Liver (tissue), 9 donors: ENCODE measurements around the gene PPAN. TPM values are rescaled to one million over a fixed set of nuclear protein-coding genes. Genes with fewer than 3 reads are reported as not detected.

ENCODE experiments used
- DNase-seq: peaks from one replicate; pipeline ENCODE4 v3.0.0-alpha.2; 2017; ENCODE audit warnings: low spot score
- H3K27ac ChIP-seq, 2 donors: one replicate each; pipeline ENCODE4 v1.7.0; 2013; ENCODE audit warnings: inconsistent platforms in 2 of 2, low read length in 2 of 2, control low read depth in 1 of 2, low read depth in 1 of 2, mild to moderate bottlenecking in 1 of 2
- H3K27me3 ChIP-seq, 4 donors: one replicate each; pipeline versions ENCODE4 v1.6.1 to v1.7.0; 2013; ENCODE audit warnings: low read length in 3 of 4, inconsistent platforms in 1 of 4, mild to moderate bottlenecking in 1 of 4, moderate library complexity in 1 of 4; ENCODE audit not compliant: control insufficient read depth in 4 of 4, insufficient read depth in 4 of 4
- H3K36me3 ChIP-seq, 4 donors: one replicate each; pipeline versions ENCODE4 v1.6.1 to v1.7.0; 2013; ENCODE audit warnings: low read length in 3 of 4, mild to moderate bottlenecking in 3 of 4, low read depth in 1 of 4, moderate library complexity in 1 of 4; ENCODE audit not compliant: control insufficient read depth in 4 of 4, insufficient read depth in 3 of 4
- H3K4me1 ChIP-seq, 4 donors: one replicate each; pipeline versions ENCODE4 v1.6.1 to v1.7.0; 2013; ENCODE audit warnings: low read length in 3 of 4, mild to moderate bottlenecking in 3 of 4, moderate library complexity in 1 of 4; ENCODE audit not compliant: control insufficient read depth in 4 of 4, insufficient read depth in 4 of 4
- H3K4me3 ChIP-seq, 3 donors: one replicate each; pipeline versions ENCODE4 v1.6.1 to v1.7.0; 2013; ENCODE audit warnings: low read length in 3 of 3, control low read depth in 1 of 3, low read depth in 1 of 3, mild to moderate bottlenecking in 1 of 3
- H3K9ac ChIP-seq, 2 donors: one replicate each; pipeline ENCODE4 v1.7.0; 2013; ENCODE audit warnings: low read length in 2 of 2, mild to moderate bottlenecking in 2 of 2, moderate library complexity in 2 of 2, control low read depth in 1 of 2, low read depth in 1 of 2
- H3K9me3 ChIP-seq, 4 donors: one replicate each; pipeline versions ENCODE4 v1.6.1 to v1.7.0; 2013; ENCODE audit warnings: low read length in 3 of 4; ENCODE audit not compliant: control insufficient read depth in 4 of 4
- ATF3 ChIP-seq: IDR thresholded peaks from 2 replicates; pipeline ENCODE4 v1.6.1; 2016; ENCODE audit warnings: antibody characterized with exemption
- EGR1 ChIP-seq, 2 donors: IDR thresholded peaks; 2 replicates each; pipeline ENCODE4 v1.6.1; 2016 to 2018; ENCODE audit warnings: antibody characterized with exemption in 2 of 2, low read depth in 2 of 2
- FOXA1 ChIP-seq: IDR thresholded peaks from 2 replicates; pipeline ENCODE4 v1.6.1; 2016; ENCODE audit warnings: antibody characterized with exemption
- FOXA2 ChIP-seq: IDR thresholded peaks from 2 replicates; pipeline ENCODE4 v1.6.1; 2016; ENCODE audit warnings: antibody characterized with exemption
- HNF4A ChIP-seq, 2 donors: conservative IDR thresholded peaks; 2 replicates each; pipeline ENCODE4 v1.6.1; 2016; ENCODE audit warnings: antibody characterized with exemption in 2 of 2, mild to moderate bottlenecking in 2 of 2
- HNF4G ChIP-seq: IDR thresholded peaks from 2 replicates; pipeline ENCODE4 v1.6.1; 2016; ENCODE audit warnings: antibody characterized with exemption
- JUND ChIP-seq, 2 donors: IDR thresholded peaks; 2 replicates each; pipeline ENCODE4 v1.6.1; 2016; ENCODE audit warnings: antibody characterized with exemption in 2 of 2
- MAX ChIP-seq: IDR thresholded peaks from 2 replicates; pipeline ENCODE4 v1.6.1; 2016; ENCODE audit warnings: antibody characterized with exemption
- NR2F2 ChIP-seq: IDR thresholded peaks from 2 replicates; pipeline ENCODE4 v1.6.1; 2016; ENCODE audit warnings: antibody characterized with exemption
- RAD21 ChIP-seq, 2 donors: IDR thresholded peaks; 2 replicates each; pipeline ENCODE4 v1.6.1; 2016; ENCODE audit warnings: antibody characterized with exemption in 2 of 2, mild to moderate bottlenecking in 2 of 2
- RXRA ChIP-seq, 2 donors: IDR thresholded peaks; 2 replicates each; pipeline ENCODE4 v1.6.1; 2017 to 2018; ENCODE audit warnings: antibody characterized with exemption in 2 of 2, mild to moderate bottlenecking in 1 of 2
- SP1 ChIP-seq: IDR thresholded peaks from 2 replicates; pipeline ENCODE4 v1.6.1; 2018; ENCODE audit warnings: antibody characterized with exemption, mild to moderate bottlenecking
- TAF1 ChIP-seq: conservative IDR thresholded peaks from 2 replicates; pipeline ENCODE4 v1.6.1; 2016; ENCODE audit warnings: antibody characterized with exemption, mild to moderate bottlenecking
- YY1 ChIP-seq: IDR thresholded peaks from 2 replicates; pipeline ENCODE4 v1.6.1; 2016; ENCODE audit warnings: antibody characterized with exemption, mild to moderate bottlenecking
- WGBS: extraction: QIAGEN DNeasy Blood & Tissue Kit; methylation state at CpG from one replicate; pipeline ENCODE4 v1.1.7; 2013; 5-methylcytosine and 5-hydroxymethylcytosine counted together
- polyA plus RNA-seq, 2 donors: library from polyadenylated mRNA; stranded (reverse) in 1 of 2; unstranded in 1 of 2; fragments of 200-250 nt in 1 of 2; fragments of >200 nt in 1 of 2; fragmentation: Nextera tagmentation in 1 of 2; extraction: Ambion mirVana in 1 of 2; gene quantifications; one replicate each; pipeline versions ENCODE4 v1.2.1 to v1.2.3, GENCODE V29; 2013 to 2015
- total RNA-seq, 2 donors: library from RNA; depleted of rRNA; stranded (reverse); fragments of >200 nt; gene quantifications; one replicate each; pipeline ENCODE4 v1.2.3, GENCODE V29; 2014
- TF ChIP-seq, protein P1 (sequence below): fragments of 150-350 bp; IDR thresholded peaks from 2 replicates; pipeline ENCODE4 v1.5.1; 2017; ENCODE audit warnings: improper control_type of control experiment, low read depth, low read length; ENCODE audit not compliant: missing input control
- TF ChIP-seq, protein P2 (sequence below): IDR thresholded peaks from 2 replicates; pipeline ENCODE4 v1.6.1; 2016; ENCODE audit warnings: antibody characterized with exemption
- TF ChIP-seq, protein P3 (sequence below): IDR thresholded peaks from 2 replicates; pipeline ENCODE4 v1.6.1; 2016; ENCODE audit warnings: antibody characterized with exemption, mild to moderate bottlenecking
- donor health status: healthy.
- donor health status: healthy.
- donor health status: healthy.
- donor health status: healthy.
- donor health status: healthy.

The PPAN gene
- total and polyA plus RNA-seq, 4 donors, result 10.1 to 20.7 (median 14.2) TPM

GRCh38 chr19:10146142-10146541 is 40.0 kb downstream of the PPAN start:
- Histone ChIP-seq H3K4me3 (no peak overlapping the region), H3K27ac (no peak overlapping the region), H3K27me3 (no peaks in the 10 kb centered on the region), H3K9ac (no peak overlapping the region), H3K9me3 (no peaks in the 10 kb centered on the region), H3K36me3 (peaks cover 7 to 77% (median 50%) of the 10 kb centered on the region in 4 donors), H3K4me1 (no peaks in the 10 kb centered on the region)
- no peak for TF ChIP-seq HNF4G
- TF ChIP-seq FOXA2, result no peak
- TF ChIP-seq TAF1, result no peak
- no peak for TF ChIP-seq NR2F2
- no peak for TF ChIP-seq MAX
- TF ChIP-seq, protein P1, sequence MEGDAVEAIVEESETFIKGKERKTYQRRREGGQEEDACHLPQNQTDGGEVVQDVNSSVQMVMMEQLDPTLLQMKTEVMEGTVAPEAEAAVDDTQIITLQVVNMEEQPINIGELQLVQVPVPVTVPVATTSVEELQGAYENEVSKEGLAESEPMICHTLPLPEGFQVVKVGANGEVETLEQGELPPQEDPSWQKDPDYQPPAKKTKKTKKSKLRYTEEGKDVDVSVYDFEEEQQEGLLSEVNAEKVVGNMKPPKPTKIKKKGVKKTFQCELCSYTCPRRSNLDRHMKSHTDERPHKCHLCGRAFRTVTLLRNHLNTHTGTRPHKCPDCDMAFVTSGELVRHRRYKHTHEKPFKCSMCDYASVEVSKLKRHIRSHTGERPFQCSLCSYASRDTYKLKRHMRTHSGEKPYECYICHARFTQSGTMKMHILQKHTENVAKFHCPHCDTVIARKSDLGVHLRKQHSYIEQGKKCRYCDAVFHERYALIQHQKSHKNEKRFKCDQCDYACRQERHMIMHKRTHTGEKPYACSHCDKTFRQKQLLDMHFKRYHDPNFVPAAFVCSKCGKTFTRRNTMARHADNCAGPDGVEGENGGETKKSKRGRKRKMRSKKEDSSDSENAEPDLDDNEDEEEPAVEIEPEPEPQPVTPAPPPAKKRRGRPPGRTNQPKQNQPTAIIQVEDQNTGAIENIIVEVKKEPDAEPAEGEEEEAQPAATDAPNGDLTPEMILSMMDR, result no peak
- TF ChIP-seq RXRA (IDR thresholded peaks at IDR 0.05), result no peak
- no peak for TF ChIP-seq HNF4A (conservative IDR thresholded peaks at IDR 0.05)
- TF ChIP-seq, protein P2, sequence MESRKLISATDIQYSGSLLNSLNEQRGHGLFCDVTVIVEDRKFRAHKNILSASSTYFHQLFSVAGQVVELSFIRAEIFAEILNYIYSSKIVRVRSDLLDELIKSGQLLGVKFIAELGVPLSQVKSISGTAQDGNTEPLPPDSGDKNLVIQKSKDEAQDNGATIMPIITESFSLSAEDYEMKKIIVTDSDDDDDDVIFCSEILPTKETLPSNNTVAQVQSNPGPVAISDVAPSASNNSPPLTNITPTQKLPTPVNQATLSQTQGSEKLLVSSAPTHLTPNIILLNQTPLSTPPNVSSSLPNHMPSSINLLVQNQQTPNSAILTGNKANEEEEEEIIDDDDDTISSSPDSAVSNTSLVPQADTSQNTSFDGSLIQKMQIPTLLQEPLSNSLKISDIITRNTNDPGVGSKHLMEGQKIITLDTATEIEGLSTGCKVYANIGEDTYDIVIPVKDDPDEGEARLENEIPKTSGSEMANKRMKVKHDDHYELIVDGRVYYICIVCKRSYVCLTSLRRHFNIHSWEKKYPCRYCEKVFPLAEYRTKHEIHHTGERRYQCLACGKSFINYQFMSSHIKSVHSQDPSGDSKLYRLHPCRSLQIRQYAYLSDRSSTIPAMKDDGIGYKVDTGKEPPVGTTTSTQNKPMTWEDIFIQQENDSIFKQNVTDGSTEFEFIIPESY, result no peak
- whole genome bisulfite sequencing, result 96% methylated on average over 14 of the region's 14 CpGs
- DNase-seq, result no peak

- peaks cover 8 to 66% (median 43%) of the 10 kb centered on the region in 4 donors for H3K36me3 ChIP-seq
- no peaks in the 10 kb centered on the region for H3K4me1 ChIP-seq
- no peaks in the 10 kb centered on the region for H3K27me3 ChIP-seq
- no peak overlapping the region for H3K4me3 ChIP-seq
- WGBS, result 98% methylated on average over 12 of the region's 12 CpGs
- TF ChIP-seq EGR1 (IDR thresholded peaks at IDR 0.05; ENCODE audit: low read depth in 2 of 2), result no peak
- TF ChIP-seq, protein P2, result no peak
- TF ChIP-seq SP1, result no peak
- TF ChIP-seq, protein P3, sequence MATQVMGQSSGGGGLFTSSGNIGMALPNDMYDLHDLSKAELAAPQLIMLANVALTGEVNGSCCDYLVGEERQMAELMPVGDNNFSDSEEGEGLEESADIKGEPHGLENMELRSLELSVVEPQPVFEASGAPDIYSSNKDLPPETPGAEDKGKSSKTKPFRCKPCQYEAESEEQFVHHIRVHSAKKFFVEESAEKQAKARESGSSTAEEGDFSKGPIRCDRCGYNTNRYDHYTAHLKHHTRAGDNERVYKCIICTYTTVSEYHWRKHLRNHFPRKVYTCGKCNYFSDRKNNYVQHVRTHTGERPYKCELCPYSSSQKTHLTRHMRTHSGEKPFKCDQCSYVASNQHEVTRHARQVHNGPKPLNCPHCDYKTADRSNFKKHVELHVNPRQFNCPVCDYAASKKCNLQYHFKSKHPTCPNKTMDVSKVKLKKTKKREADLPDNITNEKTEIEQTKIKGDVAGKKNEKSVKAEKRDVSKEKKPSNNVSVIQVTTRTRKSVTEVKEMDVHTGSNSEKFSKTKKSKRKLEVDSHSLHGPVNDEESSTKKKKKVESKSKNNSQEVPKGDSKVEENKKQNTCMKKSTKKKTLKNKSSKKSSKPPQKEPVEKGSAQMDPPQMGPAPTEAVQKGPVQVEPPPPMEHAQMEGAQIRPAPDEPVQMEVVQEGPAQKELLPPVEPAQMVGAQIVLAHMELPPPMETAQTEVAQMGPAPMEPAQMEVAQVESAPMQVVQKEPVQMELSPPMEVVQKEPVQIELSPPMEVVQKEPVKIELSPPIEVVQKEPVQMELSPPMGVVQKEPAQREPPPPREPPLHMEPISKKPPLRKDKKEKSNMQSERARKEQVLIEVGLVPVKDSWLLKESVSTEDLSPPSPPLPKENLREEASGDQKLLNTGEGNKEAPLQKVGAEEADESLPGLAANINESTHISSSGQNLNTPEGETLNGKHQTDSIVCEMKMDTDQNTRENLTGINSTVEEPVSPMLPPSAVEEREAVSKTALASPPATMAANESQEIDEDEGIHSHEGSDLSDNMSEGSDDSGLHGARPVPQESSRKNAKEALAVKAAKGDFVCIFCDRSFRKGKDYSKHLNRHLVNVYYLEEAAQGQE, result no peak
- no peak for TF ChIP-seq FOXA2
- TF ChIP-seq YY1, result no peak
- no peak for TF ChIP-seq RXRA (IDR thresholded peaks at IDR 0.05)
- TF ChIP-seq HNF4A (conservative IDR thresholded peaks at IDR 0.05), result no peak
- TF ChIP-seq FOXA1, result no peak
- TF ChIP-seq NR2F2, result no peak
- TF ChIP-seq RAD21 (IDR thresholded peaks at IDR 0.05), result no peak
- TF ChIP-seq, protein P1, result no peak
- TF ChIP-seq MAX, result no peak
- TF ChIP-seq TAF1, result no peak
- no peak for TF ChIP-seq JUND (IDR thresholded peaks at IDR 0.05)
- no peak for TF ChIP-seq ATF3
- H3K9ac ChIP-seq, result no peak overlapping the region
- no peaks in the 10 kb centered on the region for H3K9me3 ChIP-seq
- H3K27ac ChIP-seq, result no peak overlapping the region
- DNase-seq, result no peak
These were observed 43.3 kb downstream of the PPAN start for GRCh38 chr19:10149427-10149826.
